Omental fat pad (tissue), 4 donors: ENCODE results near the gene MOB3A. TPM values are rescaled to one million over a fixed set of nuclear protein-coding genes. Genes with fewer than 3 reads are reported as not detected.

Experiments used
- ATAC-seq: fragments of 150-250 bp; one replicate; pipeline ENCODE4 v1.9.1; 2016; ENCODE audit warnings: mild to moderate bottlenecking, moderate library complexity; ENCODE audit not compliant: low FRiP score
- DNase-seq: peaks from one replicate; pipeline ENCODE4 v3.0.0-alpha.2; 2019; ENCODE audit warnings: low spot score
- CTCF ChIP-seq, 3 donors: fragments of 450-650 bp; IDR thresholded peaks; one replicate each; pipeline ENCODE4 v1.5.1; 2016 to 2017; ENCODE audit warnings: antibody characterized with exemption in 3 of 3, mild to moderate bottlenecking in 3 of 3, moderate library complexity in 2 of 3
- total RNA-seq, 4 donors: library from RNA; depleted of rRNA; stranded (reverse); fragments of >200 nt; gene quantifications; one replicate each; pipeline ENCODE4 v1.1.0, GENCODE V29; 2016

The MOB3A gene
- total RNA-seq, 4 donors from 2014 or later: 29.7 to 51.7 (median 44.8) TPM

DNA sequence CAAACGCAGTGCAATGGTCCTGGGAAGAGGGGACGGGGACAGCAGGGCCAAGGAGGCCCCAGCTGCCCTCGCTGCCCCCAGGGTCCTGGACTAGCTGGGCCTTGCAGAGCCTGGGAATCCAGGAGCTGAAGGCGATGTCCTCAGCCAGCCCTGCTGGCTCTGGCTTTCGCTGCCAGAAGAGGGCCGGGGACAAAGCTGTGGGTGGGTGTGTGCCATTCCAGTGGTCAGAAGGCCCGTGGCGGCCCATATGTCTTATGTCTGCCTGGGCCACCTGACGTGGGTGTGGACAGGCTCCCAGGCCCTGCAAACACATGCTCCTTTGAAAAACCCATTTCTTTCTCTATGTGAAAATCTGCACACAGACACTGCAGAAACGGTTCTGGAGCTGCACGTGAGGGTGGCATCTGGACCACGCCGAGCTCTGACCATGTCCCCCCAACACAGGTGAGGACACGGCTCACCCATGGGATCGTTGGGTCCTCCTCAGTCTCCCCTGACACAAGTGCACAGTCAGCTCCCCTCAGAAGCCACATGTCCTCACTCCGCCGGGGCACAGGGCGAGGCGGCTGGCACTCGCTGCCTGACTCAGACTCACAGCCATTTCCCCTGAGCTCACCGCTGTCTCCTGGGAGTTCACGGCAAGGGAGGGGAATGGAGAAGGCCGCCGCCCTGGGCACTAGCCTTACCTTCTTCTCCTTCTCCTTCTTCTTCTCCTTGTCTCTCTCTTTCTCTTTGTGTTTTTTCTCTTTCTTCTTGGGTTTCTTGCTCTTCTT is 17.5 kb upstream of the MOB3A start:
- no peak for ATAC-seq
- DNase-seq: no peak
- no peak for TF ChIP-seq CTCF (IDR thresholded peaks at IDR 0.05)

GRCh38 chr19:2112516-2113320 is 16.6 kb upstream of the MOB3A start:
- no peak for ATAC-seq
- no peak for DNase-seq
- TF ChIP-seq CTCF (IDR thresholded peaks at IDR 0.05): no peak

DNA sequence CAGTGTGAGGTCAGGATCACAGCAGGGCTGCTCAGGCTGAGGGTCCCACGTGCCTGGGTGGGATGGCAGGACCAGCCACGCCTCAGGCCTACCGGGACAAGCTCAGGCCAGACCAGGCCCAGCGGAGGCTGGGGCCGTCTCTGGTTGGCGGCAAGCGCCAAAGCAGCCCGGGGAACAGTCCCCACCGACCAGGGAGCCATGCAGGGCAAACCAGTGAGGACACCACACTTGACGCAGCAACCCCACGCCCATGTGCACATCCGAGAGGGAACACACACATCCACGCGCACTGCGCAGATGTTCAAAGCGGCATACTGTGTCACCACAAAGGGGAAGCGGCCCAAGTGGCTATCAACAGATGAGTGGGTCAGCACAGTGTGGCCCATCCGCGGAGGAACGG is 15.8 kb upstream of the MOB3A start:
- no peak for DNase-seq
- no peak for TF ChIP-seq CTCF (IDR thresholded peaks at IDR 0.05)
- ATAC-seq: no peak

GRCh38 chr19:2111425-2111824 is 15.3 kb upstream of the MOB3A start:
- no peak for TF ChIP-seq CTCF (IDR thresholded peaks at IDR 0.05)
- DNase-seq: no peak
- ATAC-seq: no peak

DNA sequence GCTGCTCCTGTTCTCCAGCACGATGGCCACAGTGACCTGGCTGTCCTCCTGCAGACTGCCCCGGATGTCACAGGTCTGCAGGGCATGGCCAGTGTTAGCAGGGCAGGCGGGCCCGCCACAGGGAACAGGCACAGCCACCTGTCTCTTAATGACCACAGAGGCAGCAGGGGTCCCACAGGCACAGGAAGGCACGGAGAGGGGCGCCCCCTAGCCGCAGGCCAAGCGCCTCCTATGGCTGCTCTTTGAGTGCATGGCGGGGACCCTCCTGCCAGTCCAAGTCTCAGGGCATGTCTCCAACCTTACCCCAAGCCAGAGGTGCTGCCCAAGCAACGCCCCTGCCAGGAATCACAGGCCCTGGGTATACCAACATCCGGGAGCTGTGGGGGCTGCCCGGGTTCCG is 14.7 kb upstream of the MOB3A start:
- ATAC-seq (no peak), DNase-seq (no peak)
- no peak for TF ChIP-seq CTCF (IDR thresholded peaks at IDR 0.05)

- ATAC-seq (no peak), DNase-seq (no peak)
- no peak for TF ChIP-seq CTCF (IDR thresholded peaks at IDR 0.05)
These were observed 13.1 kb upstream of the MOB3A start for GRCh38 chr19:2109046-2109864.
